ENCODE data around the gene JPH3. TPM values are rescaled to one million over a fixed set of nuclear protein-coding genes. Genes with fewer than 3 reads are reported as not detected.
"Not testable (repeated sequence)": the region's sequence is repeated elsewhere in the genome, so short reads cannot be mapped to it uniquely, and the experiment has no call there.

The JPH3 gene
- total RNA-seq, 1 donor from 2014 or later = 0.08 TPM

- intact Hi-C loops (cut with DNase I) = no loop called here
- DNase-seq (no peak), ATAC-seq (ENCODE audit: poor library complexity) (no peak)
These were observed 112.9 kb downstream of the JPH3 start for GRCh38 chr16:87715231-87715630.

- intact Hi-C loops (cut with DNase I) = no loop called here
- DNase-seq (no peak), ATAC-seq (ENCODE audit: poor library complexity) (no peak)
These were observed 113.3 kb downstream of the JPH3 start for GRCh38 chr16:87715658-87716057.

- intact Hi-C loops (cut with DNase I); ATAC-seq (ENCODE audit: poor library complexity); DNase-seq: not testable (repeated sequence)
These were observed 116.5 kb downstream of the JPH3 start for GRCh38 chr16:87718831-87719230.

GRCh38 chr16:87720446-87720845 is 118.1 kb downstream of the JPH3 start:
- DNase-seq (no peak), ATAC-seq (ENCODE audit: poor library complexity) (no peak)
- intact Hi-C loops (cut with DNase I) = no loop called here

GRCh38 chr16:87721622-87722585 is 119.6 kb downstream of the JPH3 start:
- no peak for ATAC-seq (ENCODE audit: poor library complexity)
- intact Hi-C loops (cut with DNase I) = no loop called here

GRCh38 chr16:87722590-87723225 is 120.4 kb downstream of the JPH3 start:
- DNase-seq (no peak), ATAC-seq (ENCODE audit: poor library complexity) (no peak)
- intact Hi-C loops (cut with DNase I) = no loop called here

More at GRCh38 chr16:87721622-87722585, 119.6 kb downstream of the JPH3 start:
- DNase-seq = no peak

GRCh38 chr16:87723226-87723623 is 120.9 kb downstream of the JPH3 start:
- intact Hi-C loops (cut with DNase I) = no loop called here
- DNase-seq (peak; percentile 78), ATAC-seq (ENCODE audit: poor library complexity) (peak; percentile 92)

GRCh38 chr16:87724490-87725291 is 122.4 kb downstream of the JPH3 start:
- DNase-seq (no peak), ATAC-seq (ENCODE audit: poor library complexity) (no peak)
- intact Hi-C loops (cut with DNase I) = no loop called here

- intact Hi-C loops (cut with DNase I) = no loop called here
- no peak for ATAC-seq (ENCODE audit: poor library complexity)
- DNase-seq = no peak
These were observed 123.4 kb downstream of the JPH3 start for GRCh38 chr16:87725596-87726235.

GRCh38 chr16:87726577-87726976 is 124.3 kb downstream of the JPH3 start:
- DNase-seq; ATAC-seq (ENCODE audit: poor library complexity); intact Hi-C loops (cut with DNase I): not testable (repeated sequence)

GRCh38 chr16:87727346-87727745 is 125.0 kb downstream of the JPH3 start:
- DNase-seq (no peak), ATAC-seq (ENCODE audit: poor library complexity) (no peak)
- intact Hi-C loops (cut with DNase I) = no loop called here

- DNase-seq (no peak), ATAC-seq (ENCODE audit: poor library complexity) (no peak)
- intact Hi-C loops (cut with DNase I) = no loop called here
These were observed 125.7 kb downstream of the JPH3 start for GRCh38 chr16:87728026-87728425.

GRCh38 chr16:87729266-87729954 is 127.1 kb downstream of the JPH3 start:
- no peak for DNase-seq
- intact Hi-C loops (cut with DNase I) = no loop called here
- ATAC-seq (ENCODE audit: poor library complexity) = peak; percentile 46

GRCh38 chr16:87731607-87732006 is 129.3 kb downstream of the JPH3 start:
- intact Hi-C loops (cut with DNase I) = no loop called here
- ATAC-seq (ENCODE audit: poor library complexity) = no peak
- DNase-seq = no peak

- intact Hi-C loops (cut with DNase I) = no loop called here
- no peak for ATAC-seq (ENCODE audit: poor library complexity)
- no peak for DNase-seq
These were observed 130.9 kb downstream of the JPH3 start for GRCh38 chr16:87733190-87733589.

GRCh38 chr16:87734644-87735043 is 132.3 kb downstream of the JPH3 start:
- no peak for ATAC-seq (ENCODE audit: poor library complexity)
- no peak for DNase-seq
- intact Hi-C loops (cut with DNase I) = no loop called here

- intact Hi-C loops (cut with DNase I) = no loop called here
- no peak for DNase-seq
- no peak for ATAC-seq (ENCODE audit: poor library complexity)
These were observed 133.1 kb downstream of the JPH3 start for GRCh38 chr16:87735270-87736007.

GRCh38 chr16:87736008-87736382 is 133.7 kb downstream of the JPH3 start:
- intact Hi-C loops (cut with DNase I) = no loop called here
- no peak for ATAC-seq (ENCODE audit: poor library complexity)
- no peak for DNase-seq
